Measurements from ENCODE around the gene GPR55.

The GPR55 gene

DNA sequence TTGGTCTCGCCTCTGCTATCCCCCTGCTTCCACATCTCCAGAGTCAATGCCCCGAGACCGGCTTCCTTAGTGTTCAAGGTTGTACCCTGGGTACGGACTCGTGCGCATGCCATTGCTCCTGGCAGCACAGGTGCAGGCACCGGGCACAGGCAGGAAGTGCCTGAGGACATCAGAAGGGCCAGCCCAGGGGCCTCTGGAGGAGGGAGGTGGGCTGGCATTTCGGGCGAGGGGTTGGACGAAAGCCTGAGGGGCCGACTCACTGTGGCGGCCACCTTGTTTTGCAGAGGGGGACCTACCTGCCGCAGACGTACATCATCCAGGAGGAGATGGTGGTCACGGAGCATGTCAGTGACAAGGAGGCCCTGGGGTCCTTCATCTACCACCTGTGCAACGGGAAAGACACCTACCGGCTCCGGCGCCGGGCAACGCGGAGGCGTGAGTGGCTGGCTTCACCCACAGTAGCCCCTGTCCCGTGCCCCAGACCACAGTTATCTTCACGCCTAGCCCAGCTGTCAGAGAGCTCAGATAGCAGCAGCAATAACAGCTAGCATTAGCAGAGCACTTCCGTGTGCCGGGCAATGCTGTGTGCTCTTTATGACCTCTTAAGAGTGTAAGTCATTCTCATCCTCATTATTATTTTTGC is 47.8 kb downstream of the GPR55 start:
- DNase-seq (ENCODE audit: low read depth), result no peak
- H3K4me3 ChIP-seq (ENCODE audit: low read length), result no peak overlapping the region
- TF ChIP-seq, protein P1, sequence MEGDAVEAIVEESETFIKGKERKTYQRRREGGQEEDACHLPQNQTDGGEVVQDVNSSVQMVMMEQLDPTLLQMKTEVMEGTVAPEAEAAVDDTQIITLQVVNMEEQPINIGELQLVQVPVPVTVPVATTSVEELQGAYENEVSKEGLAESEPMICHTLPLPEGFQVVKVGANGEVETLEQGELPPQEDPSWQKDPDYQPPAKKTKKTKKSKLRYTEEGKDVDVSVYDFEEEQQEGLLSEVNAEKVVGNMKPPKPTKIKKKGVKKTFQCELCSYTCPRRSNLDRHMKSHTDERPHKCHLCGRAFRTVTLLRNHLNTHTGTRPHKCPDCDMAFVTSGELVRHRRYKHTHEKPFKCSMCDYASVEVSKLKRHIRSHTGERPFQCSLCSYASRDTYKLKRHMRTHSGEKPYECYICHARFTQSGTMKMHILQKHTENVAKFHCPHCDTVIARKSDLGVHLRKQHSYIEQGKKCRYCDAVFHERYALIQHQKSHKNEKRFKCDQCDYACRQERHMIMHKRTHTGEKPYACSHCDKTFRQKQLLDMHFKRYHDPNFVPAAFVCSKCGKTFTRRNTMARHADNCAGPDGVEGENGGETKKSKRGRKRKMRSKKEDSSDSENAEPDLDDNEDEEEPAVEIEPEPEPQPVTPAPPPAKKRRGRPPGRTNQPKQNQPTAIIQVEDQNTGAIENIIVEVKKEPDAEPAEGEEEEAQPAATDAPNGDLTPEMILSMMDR (conservative IDR thresholded peaks at IDR 0.05; ENCODE audit: low read length), result no peak

DNA sequence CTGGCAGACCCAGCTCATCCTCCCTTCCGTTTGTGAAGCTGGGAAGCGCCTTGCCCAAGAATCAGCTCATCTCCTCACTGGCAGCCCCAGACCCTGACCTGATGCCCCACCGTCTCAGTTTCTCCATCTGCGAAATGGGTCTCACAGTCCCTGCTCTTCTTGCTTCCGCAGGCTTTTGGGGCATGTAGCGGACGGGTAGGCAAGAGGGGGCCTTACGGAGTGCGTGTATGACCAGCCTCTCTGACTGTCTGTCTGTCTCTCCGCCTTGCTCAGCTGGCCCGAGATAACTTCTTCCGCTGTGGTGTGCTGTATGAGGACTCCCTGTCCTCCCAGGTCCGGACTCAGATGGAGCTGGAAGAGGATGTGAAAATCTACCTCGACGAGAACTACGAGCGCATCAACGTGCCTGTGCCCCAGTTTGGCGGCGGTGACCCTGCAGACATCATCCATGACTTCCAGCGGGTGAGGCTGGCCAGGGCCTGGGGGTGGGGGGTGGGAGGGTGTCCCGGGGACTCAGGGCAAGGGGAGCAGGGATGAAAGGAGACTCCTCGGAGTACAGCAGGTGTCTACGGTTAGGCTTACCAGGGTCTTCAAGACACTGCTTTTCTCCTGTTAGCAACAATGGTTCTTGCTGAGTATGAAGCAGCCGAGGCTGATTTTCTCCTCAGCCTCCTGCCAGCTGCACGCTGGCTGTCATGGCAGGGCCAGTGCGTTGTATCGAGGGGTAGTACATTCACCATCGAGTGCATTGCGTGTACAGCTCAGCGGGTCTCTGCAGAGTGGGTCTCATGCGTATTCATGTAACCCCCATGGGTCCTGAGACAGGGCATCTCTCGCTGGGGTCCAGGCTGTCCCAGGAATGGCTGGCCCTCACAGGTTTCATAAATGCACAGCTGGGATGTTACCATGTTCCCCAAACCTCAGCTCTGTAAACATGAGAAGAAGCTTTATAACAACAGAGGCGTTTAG is 49.4 kb downstream of the GPR55 start:
- no peak overlapping the region for H3K4me3 ChIP-seq (ENCODE audit: low read length)
- TF ChIP-seq, protein P1 (conservative IDR thresholded peaks at IDR 0.05; ENCODE audit: low read length), result no peak
- no peak for DNase-seq (ENCODE audit: low read depth)

DNA sequence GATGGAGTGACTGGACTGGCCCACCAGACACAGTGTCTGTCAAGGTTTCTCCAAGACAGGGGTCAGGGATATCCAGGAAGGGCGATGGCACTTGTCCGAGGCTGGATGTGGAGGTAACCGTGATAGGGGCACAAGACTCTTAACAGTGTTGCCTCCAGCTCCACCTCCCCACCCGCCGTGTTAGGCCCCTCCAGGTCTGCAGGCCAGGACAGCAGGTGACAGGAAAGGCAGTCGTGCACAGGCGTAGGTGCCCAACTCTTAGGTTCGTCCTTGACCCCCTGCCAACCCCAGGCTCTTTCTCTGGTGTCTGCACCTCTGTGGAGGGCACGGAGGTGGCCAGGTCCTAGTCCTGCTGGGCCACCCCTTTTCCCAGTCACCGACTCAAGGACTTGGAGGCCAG is 50.2 kb downstream of the GPR55 start:
- no peak for DNase-seq (ENCODE audit: low read depth)
- H3K4me3 ChIP-seq (ENCODE audit: low read length), result no peak overlapping the region
- TF ChIP-seq, protein P1 (conservative IDR thresholded peaks at IDR 0.05; ENCODE audit: low read length), result no peak

DNA sequence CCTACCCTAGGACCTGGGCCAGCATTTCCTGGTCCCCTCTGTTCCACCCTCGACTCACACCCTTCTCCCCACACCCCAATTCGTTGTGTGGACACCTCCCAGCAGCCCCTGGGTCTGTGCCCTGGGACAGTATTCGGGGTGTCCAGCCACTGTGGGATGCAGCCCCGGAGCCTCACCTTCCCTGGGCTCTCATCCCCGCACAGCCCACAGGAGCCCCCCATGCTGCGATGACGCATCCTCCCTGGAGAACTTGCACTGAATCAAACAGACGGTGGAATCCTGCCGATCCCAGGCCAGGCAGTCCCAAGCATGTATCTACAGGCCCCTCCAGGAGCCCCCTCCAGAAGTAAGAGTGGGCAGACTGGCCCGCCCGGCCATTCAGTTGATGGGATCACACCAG is 50.6 kb downstream of the GPR55 start:
- TF ChIP-seq, protein P1 (conservative IDR thresholded peaks at IDR 0.05; ENCODE audit: low read length), result no peak
- DNase-seq (ENCODE audit: low read depth), result no peak
- H3K4me3 ChIP-seq (ENCODE audit: low read length), result no peak overlapping the region

DNA sequence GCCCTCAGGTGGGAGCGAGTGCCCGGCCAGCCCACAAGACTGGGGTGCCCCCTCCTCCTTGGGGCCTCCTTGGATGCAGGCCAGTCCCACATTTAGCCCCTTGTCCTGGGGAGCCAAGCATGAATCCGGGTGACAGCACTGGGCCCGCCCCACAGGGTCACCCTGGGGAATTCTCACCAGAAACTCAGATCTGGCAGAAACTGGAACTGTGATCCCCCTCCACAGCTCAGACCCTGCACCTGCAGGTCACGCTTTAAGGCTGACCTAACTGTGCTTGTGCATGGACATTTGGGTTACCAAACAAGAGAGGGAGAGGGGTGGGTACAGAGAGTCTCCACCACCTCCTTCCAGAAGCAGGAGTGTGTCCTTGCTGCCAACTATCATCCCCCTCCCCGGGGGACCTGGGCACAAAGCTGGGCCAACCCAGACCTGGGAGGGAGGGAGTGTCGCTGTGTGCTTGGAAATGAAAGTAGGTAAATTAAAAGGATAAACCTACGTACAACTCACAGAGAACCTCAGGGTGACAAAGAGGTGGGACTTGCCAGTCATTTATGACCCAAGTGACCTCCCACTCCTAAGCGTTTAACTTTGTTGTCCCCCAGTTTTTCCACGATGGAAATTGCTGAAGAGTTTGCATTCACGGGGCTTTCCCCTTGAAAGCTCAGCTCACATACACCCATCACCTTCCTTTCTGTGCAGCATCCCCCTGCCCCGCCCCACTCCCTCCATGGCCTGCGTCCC is 51.2 kb downstream of the GPR55 start:
- TF ChIP-seq, protein P1 (conservative IDR thresholded peaks at IDR 0.05; ENCODE audit: low read length), result no peak
- no peak overlapping the region for H3K4me3 ChIP-seq (ENCODE audit: low read length)
- DNase-seq (ENCODE audit: low read depth), result no peak

DNA sequence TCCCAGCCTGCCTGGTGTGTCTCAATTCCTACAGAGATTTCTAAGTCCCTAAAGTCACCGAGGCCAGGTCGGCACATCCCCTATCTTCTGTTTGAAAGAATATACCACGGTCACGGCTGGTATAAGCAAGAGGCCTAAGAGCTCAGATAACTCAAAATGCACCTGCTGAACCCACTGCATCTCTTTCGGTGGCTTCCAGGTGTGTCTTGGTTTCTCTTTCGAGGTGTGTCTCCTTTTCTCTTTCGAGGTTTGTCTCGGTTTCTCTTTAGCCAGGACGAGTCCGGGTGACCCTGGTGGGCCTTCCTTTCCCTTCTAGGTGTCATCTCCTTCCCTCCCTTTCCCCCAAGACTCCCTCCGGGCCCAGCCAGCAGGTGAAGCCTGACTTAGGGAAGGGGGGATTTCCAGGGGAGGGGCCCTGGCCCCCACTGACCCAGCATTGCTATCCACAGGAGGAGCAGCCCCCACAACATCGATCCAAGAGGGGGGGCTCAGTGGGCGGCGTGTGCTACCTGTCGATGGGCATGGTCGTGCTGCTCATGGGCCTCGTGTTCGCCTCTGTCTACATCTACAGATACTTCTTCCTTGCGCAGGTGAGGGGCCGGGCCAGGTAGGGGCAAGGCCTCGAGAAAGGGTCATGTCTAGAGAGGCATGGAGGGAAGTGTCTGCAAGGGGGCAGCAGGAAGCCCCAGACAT is 51.9 kb downstream of the GPR55 start:
- no peak overlapping the region for H3K4me3 ChIP-seq (ENCODE audit: low read length)
- TF ChIP-seq, protein P1 (conservative IDR thresholded peaks at IDR 0.05; ENCODE audit: low read length), result no peak
- no peak for DNase-seq (ENCODE audit: low read depth)
